Epithelial cell of esophagus (primary cell): ENCODE measurements around the gene YPEL1.

ENCODE experiments used
- DNase-seq: peaks from one replicate; pipeline ENCODE4 v3.0.0; 2010; ENCODE audit warnings: low read depth
- H3K4me3 ChIP-seq: 2 replicates; pipeline ENCODE4 v1.5.1; 2011; ENCODE audit warnings: mild to moderate bottlenecking, low read length, control low read depth
- CTCF ChIP-seq: IDR thresholded peaks from 2 replicates; pipeline ENCODE4 v1.5.1; 2011; ENCODE audit warnings: low read depth, mild to moderate bottlenecking, low read length, control low read depth, inconsistent platforms; ENCODE audit not compliant: insufficient read depth; ENCODE audit errors: missing control alignments

The YPEL1 gene

GRCh38 chr22:21711851-21712250, 23.7 kb downstream of the YPEL1 start:
- TF ChIP-seq CTCF = no peak
- H3K4me3 ChIP-seq = no peak overlapping the region
- DNase-seq = no peak

GRCh38 chr22:21710156-21710555, 25.4 kb downstream of the YPEL1 start:
- TF ChIP-seq CTCF = no peak
- H3K4me3 ChIP-seq = no peak overlapping the region
- peak; percentile 65 for DNase-seq

DNA sequence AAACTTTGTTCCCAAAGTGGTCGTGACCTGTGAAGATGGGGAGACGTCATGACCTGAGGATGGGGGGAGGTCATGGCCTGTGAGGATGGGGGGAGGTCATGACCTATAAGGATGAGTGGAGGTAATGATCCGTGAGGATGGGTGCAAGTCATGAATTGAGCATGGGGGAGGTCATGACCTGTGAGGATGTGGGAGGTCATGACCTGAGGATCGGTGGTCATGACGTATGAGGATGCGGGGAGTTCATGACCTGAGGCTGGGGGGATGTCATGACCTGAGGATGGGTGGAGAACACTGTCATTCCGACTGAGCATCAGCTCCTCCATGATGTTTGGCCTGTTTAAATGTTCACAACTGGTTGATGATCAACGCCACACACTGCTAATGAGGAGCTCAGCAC, 25.9 kb downstream of the YPEL1 start:
- no peak overlapping the region for H3K4me3 ChIP-seq
- DNase-seq = no peak
- no peak for TF ChIP-seq CTCF

DNA sequence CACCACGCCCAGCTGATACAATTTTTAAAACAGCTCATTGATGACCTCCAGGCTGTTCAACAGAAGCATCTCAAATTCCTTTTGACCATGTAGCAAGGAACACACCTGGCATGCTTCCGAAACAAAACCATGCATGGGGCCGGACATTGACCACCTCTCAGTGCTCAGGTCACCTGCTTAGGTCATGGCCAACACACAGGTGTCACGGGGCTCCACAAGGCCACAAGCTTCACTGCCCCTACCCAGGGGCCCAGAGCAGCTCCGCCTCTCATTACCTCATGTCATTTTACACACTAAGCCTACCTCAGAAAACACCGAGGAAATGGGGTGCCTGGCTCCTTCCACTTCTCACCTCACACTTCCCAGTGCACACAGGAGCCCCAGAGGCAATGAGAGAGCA, 26.6 kb downstream of the YPEL1 start:
- TF ChIP-seq CTCF = no peak
- DNase-seq = no peak
- H3K4me3 ChIP-seq = no peak overlapping the region

GRCh38 chr22:21707677-21708076, 27.9 kb downstream of the YPEL1 start:
- H3K4me3 ChIP-seq = no peak overlapping the region
- no peak for DNase-seq
- TF ChIP-seq CTCF = no peak

- no peak for DNase-seq
- H3K4me3 ChIP-seq = no peak overlapping the region
- no peak for TF ChIP-seq CTCF
Observed at GRCh38 chr22:21703684-21704316, 31.8 kb downstream of the YPEL1 start.
